Liver (tissue), 3 donors: ENCODE data around the gene HDAC9.

ENCODE experiments used
- ATF3 ChIP-seq: IDR thresholded peaks from 2 replicates; pipeline ENCODE4 v1.6.1; 2016; ENCODE audit warnings: antibody characterized with exemption
- CTCF ChIP-seq: fragments of 150-350 bp; IDR thresholded peaks from 2 replicates; pipeline ENCODE4 v1.5.1; 2017; ENCODE audit warnings: improper control_type of control experiment, low read depth, low read length; ENCODE audit not compliant: missing input control
- EGR1 ChIP-seq, 2 donors: IDR thresholded peaks; 2 replicates each; pipeline ENCODE4 v1.6.1; 2016 to 2018; ENCODE audit warnings: antibody characterized with exemption in 2 of 2, low read depth in 2 of 2
- GABPA ChIP-seq, 2 donors: IDR thresholded peaks in 1 of 2; conservative IDR thresholded peaks in 1 of 2; 2 replicates each; pipeline ENCODE4 v1.6.1; 2016; ENCODE audit warnings: antibody characterized with exemption in 2 of 2, mild to moderate bottlenecking in 1 of 2, moderate library complexity in 1 of 2
- MAX ChIP-seq: IDR thresholded peaks from 2 replicates; pipeline ENCODE4 v1.6.1; 2016; ENCODE audit warnings: antibody characterized with exemption
- REST ChIP-seq: IDR thresholded peaks from 2 replicates; pipeline ENCODE4 v1.6.1; 2016; ENCODE audit warnings: antibody characterized with exemption, mild to moderate bottlenecking
- TAF1 ChIP-seq: conservative IDR thresholded peaks from 2 replicates; pipeline ENCODE4 v1.6.1; 2016; ENCODE audit warnings: antibody characterized with exemption, mild to moderate bottlenecking
- YY1 ChIP-seq: IDR thresholded peaks from 2 replicates; pipeline ENCODE4 v1.6.1; 2016; ENCODE audit warnings: antibody characterized with exemption, mild to moderate bottlenecking
- donor health status: healthy.
- donor health status: healthy.

GRCh38 chr7:18940593-18941134 lies 445.1 kb downstream of the HDAC9 start:
- TF ChIP-seq CTCF (no peak), ATF3 (no peak), MAX (no peak), YY1 (no peak), GABPA (IDR thresholded peaks at IDR 0.05 in 1 of 2, conservative IDR thresholded peaks at IDR 0.05 in 1 of 2) (no peak), EGR1 (IDR thresholded peaks at IDR 0.05; ENCODE audit: low read depth in 2 of 2) (no peak), TAF1 (no peak), REST (no peak)
